Left forelimb (tissue), 1 donor: ENCODE measurements around the gene ARHGEF17.

Source experiments
- DNase-seq: peaks from one replicate; pipeline ENCODE4 v3.0.0-alpha.2; 2018; ENCODE audit warnings: low spot score

ARHGEF17 gene

DNA sequence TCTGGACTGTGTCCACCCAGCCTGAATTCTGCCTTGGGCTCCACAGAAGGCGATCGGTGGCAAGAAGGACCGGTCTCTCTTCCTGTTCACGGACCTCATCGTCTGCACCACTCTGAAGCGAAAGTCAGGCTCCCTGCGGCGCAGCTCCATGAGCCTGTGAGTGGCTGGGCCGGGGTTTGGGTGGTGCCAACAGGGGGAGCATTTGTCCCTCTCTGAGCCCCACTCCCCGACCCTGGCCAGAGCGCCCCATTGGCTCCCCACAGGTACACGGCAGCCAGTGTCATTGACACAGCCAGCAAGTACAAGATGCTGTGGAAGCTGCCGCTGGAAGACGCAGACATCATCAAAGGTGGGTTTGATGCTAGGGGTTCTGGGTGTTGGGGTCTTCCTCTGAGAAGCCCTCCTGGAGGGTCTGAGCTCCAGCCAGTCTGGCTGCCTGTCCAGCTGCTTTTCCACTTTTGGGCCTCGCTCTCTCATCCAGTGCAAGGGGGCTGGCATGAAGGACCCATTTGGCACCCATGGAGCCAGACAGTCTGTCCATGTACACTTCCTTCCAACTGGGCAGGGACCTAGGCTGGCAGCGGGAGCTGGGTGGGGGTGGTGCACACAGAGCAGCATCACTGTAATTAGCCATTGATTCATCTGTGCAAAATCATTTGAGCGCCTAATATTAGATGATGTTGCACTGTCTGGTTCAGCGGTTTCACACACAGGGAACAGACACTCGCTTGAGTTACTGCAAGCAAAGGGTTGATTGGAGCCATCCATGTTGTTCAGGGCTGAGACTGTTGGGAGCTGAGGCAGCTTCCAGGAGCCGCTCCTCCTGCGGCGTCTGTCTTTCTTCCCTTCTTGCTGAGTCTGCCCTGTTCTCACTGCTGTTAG lies 49.1 kb downstream of the ARHGEF17 start:
- no peak for DNase-seq

DNA sequence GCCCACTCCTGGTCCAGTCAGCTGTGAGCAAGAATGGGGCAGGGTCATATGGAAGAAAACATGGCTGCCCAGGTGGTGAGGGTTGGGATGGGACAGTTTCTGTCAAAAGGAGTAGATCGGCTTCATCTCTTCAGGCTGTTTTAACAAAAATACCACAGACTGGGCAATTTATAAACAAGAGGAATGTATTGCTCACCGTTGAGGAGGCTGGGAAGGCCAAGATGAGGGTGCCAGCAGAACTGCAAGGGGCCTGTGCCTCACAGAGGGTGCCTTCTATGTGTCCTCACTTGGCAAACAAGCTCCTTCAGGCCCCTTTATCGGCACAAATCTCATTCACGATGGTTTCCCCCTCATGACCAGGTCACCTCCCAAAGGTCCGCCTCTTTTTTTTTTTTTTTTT lies 50.0 kb downstream of the ARHGEF17 start:
- DNase-seq = no peak

GRCh38 chr11:73359341-73359740 lies 51.3 kb downstream of the ARHGEF17 start:
- no peak for DNase-seq

DNA sequence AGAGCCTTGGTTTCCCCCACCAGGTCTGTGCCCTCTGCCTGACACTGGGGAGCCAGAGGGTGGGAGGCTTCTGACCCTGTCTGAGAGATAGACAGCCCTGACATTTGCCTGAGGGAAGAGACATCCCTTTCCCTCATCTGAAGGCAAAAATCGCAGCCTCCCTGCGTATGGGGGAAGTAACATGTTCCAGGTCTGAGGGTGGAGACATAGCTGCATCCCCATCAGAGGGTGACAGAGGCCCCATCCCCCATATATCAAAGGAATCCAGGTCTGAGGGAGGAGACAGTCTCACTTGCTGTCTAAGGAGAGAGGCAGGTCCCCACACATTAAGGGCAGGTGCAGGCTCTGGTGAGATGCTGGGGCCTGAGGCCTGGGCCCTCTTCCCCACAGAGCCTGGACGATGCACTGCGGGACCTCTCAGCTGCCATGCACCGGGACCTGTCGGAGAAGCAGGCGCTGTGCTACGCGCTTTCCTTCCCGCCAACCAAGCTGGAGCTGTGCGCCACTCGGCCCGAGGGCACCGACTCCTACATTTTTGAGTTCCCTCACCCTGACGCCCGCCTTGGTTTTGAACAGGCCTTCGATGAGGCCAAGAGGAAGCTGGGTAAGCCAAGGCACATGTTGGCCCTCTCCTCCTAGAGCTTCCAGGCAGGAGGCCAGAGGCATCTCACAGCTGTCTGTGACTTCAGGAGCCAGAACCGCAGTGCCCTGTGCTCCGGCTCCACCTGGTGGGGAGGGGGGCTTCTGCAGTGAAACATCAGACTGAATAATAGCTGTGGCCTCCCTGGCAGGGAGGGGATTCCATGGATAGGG lies 52.1 kb downstream of the ARHGEF17 start:
- no peak for DNase-seq

DNA sequence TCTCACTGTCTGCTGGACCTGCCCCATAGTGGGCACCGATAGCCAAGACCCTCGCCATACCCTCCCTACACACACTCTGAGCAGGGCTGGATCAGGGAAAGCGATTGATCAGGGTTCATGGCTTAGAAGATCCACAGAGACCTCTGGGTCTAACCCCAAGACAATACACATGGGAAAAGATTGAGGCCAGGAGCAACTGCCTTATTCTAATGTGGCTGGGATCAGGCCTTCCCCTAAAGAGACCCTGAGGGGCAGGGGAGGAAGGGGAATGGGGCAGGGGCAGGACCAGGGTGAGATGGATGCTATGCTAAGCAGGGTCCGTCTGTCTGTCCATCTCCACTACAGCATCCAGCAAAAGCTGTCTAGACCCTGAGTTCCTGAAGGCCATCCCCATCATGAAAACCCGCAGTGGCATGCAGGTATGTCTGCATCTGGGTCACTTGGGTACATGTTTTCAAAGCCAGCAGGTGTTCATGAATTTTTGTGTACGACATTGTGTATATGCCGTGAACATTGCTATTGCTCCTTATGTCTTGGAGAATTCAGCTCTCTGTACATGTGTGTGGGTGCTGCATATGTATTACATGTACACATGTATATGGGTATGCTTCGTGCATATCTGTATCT lies 52.8 kb downstream of the ARHGEF17 start:
- no peak for DNase-seq

DNA sequence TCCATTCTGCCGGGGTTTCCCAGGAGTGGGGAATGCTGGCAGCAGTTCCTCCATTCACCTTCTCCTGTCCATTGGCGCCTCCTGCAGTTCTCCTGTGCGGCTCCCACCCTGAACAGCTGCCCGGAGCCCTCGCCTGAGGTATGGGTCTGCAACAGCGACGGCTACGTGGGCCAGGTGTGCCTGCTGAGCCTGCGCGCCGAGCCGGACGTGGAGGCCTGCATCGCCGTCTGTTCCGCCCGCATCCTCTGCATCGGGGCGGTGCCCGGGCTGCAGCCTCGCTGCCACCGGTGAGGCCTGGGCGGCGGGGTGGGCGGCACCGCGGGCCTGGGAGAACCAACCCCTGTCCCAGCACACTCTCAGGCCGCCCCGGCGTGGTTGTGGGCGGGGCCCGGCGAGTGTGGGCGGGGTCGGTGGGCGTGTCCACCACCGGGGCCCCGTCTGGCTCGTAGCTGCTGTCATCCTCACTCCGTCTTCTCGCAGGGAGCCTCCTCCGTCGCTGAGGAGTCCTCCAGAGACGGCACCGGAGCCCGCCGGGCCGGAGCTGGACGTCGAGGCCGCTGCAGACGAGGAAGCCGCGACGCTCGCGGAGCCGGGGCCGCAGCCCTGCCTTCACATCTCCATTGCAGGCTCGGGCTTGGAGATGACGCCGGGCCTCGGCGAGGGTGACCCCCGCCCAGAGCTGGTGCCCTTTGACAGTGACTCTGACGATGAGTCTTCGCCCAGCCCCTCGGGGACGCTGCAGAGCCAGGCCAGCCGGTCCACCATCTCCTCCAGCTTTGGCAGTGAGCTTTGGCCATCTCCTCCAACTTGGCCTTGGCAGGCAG lies 54.1 kb downstream of the ARHGEF17 start:
- no peak for DNase-seq

DNA sequence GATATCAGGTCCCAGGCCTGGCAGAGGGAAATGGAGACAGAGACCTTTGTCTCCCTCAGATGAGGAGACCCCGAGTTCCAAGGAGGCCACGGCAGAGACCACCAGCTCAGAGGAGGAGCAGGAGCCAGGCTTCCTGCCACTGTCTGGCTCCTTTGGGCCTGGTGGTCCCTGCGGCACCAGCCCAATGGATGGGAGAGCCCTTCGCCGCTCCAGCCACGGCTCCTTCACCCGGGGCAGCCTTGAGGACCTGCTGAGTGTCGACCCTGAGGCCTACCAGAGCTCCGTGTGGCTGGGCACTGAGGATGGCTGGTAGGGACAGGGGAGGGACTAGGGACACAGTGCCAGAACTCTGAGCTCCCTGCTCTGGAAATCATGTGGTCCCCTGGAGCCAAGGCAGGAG lies 55.1 kb downstream of the ARHGEF17 start:
- DNase-seq = no peak

DNA sequence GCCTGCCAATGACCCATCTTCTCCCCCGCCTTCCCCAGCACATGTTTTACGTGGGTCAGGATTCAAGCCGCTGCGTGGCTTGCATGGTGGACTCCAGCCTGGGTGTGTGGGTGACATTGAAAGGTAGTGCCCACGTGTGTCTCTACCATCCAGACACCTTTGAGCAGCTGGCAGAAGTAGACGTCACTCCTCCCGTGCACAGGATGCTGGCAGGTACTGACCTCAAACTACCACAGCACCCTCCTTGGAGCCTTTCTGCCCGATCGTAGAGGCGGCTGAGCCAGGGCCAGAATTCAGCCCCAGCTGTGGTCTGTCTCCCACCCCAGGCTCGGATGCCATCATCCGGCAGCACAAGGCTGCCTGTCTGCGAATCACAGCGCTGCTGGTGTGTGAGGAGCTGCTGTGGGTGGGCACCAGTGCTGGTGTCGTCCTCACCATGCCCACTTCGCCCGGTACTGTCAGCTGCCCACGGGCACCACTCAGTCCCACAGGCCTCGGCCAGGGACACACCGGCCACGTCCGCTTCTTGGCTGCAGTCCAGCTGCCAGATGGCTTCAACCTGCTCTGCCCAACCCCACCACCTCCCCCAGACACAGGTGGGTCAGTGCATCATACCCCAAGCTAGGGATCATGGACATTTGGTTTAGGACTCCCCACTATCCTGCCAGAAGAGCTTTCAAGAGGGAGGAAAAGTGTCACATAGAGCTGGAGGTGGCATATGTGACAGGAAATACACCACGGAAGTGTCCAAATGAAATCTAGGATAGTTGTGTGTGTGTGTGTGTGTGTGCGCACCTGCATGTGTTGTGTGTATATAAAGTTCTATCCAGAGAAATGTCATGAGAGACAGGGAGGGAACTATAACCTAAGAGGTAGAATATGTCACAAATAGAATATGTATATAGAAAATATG lies 57.5 kb downstream of the ARHGEF17 start:
- no peak for DNase-seq

- no peak for DNase-seq
These were observed 58.2 kb downstream of the ARHGEF17 start for GRCh38 chr11:73366265-73366610.

GRCh38 chr11:73366953-73367352 lies 58.9 kb downstream of the ARHGEF17 start:
- DNase-seq = no peak

DNA sequence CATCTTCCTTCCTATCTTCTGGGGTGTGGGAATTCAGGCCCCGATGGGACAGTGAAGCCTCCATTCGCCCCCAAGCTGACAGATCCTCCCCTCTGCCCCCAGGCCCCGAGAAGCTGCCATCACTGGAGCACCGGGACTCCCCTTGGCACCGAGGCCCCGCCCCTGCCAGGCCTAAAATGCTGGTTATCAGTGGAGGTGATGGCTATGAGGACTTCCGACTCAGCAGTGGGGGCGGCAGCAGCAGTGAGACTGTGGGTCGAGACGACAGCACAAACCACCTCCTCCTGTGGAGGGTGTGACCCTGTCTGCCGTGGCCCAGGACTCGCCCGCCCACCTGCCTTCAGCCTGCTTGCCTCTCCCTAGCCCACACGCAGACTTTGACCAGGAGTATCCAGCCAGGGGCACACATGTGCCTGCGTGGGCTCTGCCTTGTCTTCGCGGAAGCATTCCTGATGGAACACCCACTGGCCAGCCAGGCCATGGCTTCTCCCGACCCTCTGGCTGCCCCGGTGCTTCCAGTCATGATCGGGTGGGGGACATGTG lies 59.5 kb downstream of the ARHGEF17 start:
- no peak for DNase-seq

DNA sequence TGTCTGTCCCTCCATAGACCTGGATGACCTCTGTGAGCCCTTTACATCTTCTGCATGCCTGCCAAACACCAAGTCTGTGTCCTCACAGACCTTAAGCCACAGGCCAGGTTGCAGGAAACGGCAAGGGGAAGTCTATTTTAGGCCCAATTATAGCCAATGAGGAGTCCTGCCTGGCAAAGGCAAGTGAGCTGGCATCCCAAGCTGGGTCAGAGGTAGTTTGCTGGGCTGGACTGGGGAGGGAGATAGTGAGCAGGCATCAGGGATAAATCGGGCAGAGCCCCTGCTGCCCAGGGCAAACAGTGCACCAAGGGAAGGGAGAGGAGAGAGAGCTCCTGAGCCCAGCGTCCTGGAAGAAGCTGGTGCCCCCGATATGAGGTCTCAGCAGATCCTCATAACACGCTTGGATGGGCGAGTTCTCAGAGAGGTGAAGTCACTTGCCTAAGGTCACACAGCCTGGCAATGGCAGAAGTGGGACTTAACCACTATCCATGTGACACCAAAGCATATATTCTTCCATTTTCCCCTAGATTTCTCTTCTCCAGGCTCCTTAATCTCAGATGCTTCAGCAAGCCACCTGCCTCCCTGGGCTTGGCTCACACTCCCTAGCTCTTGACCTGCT lies 64.4 kb downstream of the ARHGEF17 start:
- no peak for DNase-seq

DNA sequence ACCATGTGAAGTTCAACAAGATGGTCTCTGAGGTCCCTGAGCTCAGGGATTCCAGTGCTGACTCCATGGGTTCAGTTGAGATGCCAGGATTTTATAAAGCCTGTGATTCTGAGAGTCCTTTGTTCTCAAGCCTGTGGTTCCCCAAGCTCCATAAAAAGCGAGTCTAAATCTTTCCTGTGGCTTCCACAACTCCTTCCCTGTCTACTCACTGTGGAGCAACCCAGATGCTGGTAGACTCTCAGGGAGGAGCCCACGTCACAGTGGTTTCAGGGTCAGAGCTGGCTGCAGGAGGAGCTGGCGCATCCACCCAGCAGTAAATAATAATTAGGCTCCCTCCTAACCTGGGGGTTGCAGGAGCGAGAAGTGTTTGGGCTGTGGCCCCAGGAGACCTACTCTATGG lies 66.1 kb downstream of the ARHGEF17 start:
- no peak for DNase-seq

DNA sequence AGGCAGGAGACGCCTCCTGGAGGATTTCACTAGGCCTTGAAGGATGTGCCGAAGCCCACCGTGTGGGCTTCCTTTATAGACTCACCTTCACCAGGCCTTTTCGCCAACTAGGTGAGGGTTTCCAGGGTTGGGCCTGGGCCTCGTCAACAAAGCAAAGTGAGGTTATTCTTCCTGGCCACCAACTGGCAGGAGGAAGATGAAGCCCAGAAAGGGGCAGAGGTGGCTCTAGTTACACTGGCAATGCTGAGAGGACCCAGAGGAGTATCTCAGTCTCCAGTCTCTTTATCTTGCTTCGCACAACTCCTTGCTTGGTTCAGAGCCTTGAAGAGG lies 67.7 kb downstream of the ARHGEF17 start:
- no peak for DNase-seq

- peak; percentile 92 for DNase-seq
These were observed 68.2 kb downstream of the ARHGEF17 start, which contains the start of gene RELT for GRCh38 chr11:73376160-73376802. RELT (plus strand) TSS chr11:73376399; CDS start chr11:73389137, 12,738 bp downstream.

- DNase-seq = no peak
These were observed 68.9 kb downstream of the ARHGEF17 start for GRCh38 chr11:73376803-73377629.

DNA sequence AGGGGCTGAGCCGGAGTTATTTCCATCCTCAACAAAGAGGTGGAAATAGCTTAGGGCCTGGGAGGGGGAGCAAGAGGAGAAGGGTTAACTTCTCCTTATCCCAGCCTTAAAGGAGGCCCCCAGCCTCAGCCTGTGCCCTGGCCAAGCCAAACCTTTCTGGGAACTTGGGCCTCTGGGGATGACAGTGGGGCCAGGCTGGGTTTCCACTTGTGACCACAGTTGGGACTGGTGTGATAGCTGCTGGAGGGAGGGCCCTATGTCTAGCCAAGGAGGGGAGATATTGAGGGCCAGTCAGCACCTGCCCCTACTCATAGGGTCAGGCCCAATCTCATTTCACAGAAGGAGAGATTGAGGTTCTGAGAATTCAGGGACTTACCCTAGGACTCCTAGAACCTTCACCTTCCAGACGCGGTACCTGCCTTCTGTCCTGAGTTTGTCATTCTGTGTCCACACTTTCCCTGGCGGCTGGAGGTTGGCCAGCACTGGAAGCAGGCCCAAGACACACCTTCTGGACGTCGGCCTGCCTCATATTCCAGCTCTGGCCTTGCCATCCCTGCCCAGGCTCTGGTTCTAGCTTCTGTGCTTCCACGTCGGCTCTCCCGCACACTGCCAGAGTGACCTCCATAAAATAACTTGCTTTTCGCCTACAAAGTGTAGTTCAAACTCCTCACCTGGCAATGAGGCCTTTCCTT lies 71.3 kb downstream of the ARHGEF17 start:
- DNase-seq = no peak

DNA sequence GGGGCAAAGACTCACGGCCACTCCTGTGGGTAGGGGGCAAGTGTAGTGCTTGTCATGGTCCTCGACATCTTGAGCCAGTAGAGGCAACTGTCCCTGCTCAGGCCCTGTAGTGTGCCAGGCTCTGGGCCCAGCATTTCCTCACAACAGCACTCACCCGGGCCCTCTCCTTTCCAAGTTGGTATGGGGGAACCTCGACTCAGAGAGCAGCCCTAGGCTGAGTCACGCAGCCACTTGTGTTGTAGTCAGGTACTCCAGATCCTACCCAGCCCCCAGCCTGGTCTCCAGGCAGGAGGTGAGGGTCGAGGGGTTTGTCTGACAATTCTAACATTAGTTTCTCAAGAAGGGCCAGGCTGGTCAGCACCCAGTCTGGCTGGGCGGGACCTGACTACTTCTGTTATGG lies 72.3 kb downstream of the ARHGEF17 start:
- DNase-seq = no peak
